DND-41 (cell line): Measurements from ENCODE around the gene STX1B.

Experiments used
- ATAC-seq: fragments of 200-7000 bp; cut with Tn5 transposase; 3 replicates; pipeline ENCODE4 v1.9.1; 2021; ENCODE audit warnings: low read depth; ENCODE audit not compliant: insufficient read depth
- DNase-seq: peaks from one replicate; pipeline ENCODE4 v3.0.0-alpha.2; 2020
- H2AFZ ChIP-seq: 2 replicates; pipeline ENCODE4 v1.6.0; 2012; ENCODE audit warnings: low read depth, low read length
- H3K27ac ChIP-seq: 2 replicates; pipeline ENCODE4 v1.5.1; 2012; ENCODE audit warnings: low read length, inconsistent platforms
- H3K27me3 ChIP-seq: fragments of 200-600 bp; sonication (generic); 2 replicates; pipeline ENCODE4 v1.6.0; 2012; ENCODE audit warnings: low read length, mild to moderate bottlenecking, inconsistent platforms; ENCODE audit not compliant: insufficient read depth, poor library complexity
- H3K36me3 ChIP-seq: 2 replicates; pipeline ENCODE4 v1.5.1; 2012; ENCODE audit warnings: low read length, inconsistent platforms; ENCODE audit not compliant: insufficient read depth
- H3K4me1 ChIP-seq: 2 replicates; pipeline ENCODE4 v1.5.1; 2012; ENCODE audit warnings: mild to moderate bottlenecking, low read length; ENCODE audit not compliant: insufficient read depth
- H3K4me2 ChIP-seq: 2 replicates; pipeline ENCODE4 v1.6.0; 2012; ENCODE audit warnings: mild to moderate bottlenecking, moderate library complexity, low read length, inconsistent platforms; ENCODE audit not compliant: insufficient read depth
- H3K4me3 ChIP-seq, 2 experiments: fragments of 200-600 bp in 1 of 2; shearing (Covaris generic) in 1 of 2; 2 replicates each; pipeline ENCODE4 v1.5.1; 2012 to 2016; ENCODE audit warnings: inconsistent platforms in 2 of 2, low read length in 2 of 2, mild to moderate bottlenecking in 2 of 2, low read depth in 1 of 2, moderate library complexity in 1 of 2
- H3K79me2 ChIP-seq: 2 replicates; pipeline ENCODE4 v1.6.0; 2012; ENCODE audit warnings: low read length, inconsistent platforms; ENCODE audit not compliant: insufficient read depth
- H3K9ac ChIP-seq: 2 replicates; pipeline ENCODE4 v1.6.0; 2012; ENCODE audit warnings: low read depth, mild to moderate bottlenecking, inconsistent platforms, low read length, moderate library complexity
- H3K9me3 ChIP-seq: 2 replicates; pipeline ENCODE4 v1.5.1; 2012; ENCODE audit warnings: low read length, moderate library complexity, mild to moderate bottlenecking, inconsistent platforms; ENCODE audit not compliant: insufficient read depth, severe bottlenecking
- H4K20me1 ChIP-seq: 2 replicates; pipeline ENCODE4 v1.6.0; 2012; ENCODE audit warnings: low read length; ENCODE audit not compliant: insufficient read depth
- CTCF ChIP-seq: IDR thresholded peaks from 2 replicates; pipeline ENCODE4 v1.5.1; 2012; ENCODE audit warnings: borderline replicate concordance, low read length, moderate library complexity, mild to moderate bottlenecking; ENCODE audit not compliant: poor library complexity, severe bottlenecking; ENCODE audit errors: extremely low read depth
- EZH2 ChIP-seq: IDR thresholded peaks from 3 replicates; pipeline ENCODE4 v1.6.1; 2012; ENCODE audit warnings: borderline replicate concordance, low read depth, mild to moderate bottlenecking, moderate library complexity, low read length, inconsistent platforms; ENCODE audit not compliant: severe bottlenecking

Gene STX1B

GRCh38 chr16:30989469-30990047 lies 20.9 kb downstream of the STX1B start:
- Histone ChIP-seq H3K4me3 (no peak overlapping the region), H3K4me2 (no peak overlapping the region), H3K27ac (no peak overlapping the region), H3K79me2 (no peaks in the 10 kb centered on the region), H4K20me1 (no peaks in the 10 kb centered on the region), H3K36me3 (peaks cover 15% of the 10 kb centered on the region), H2AFZ (no peak overlapping the region), H3K9me3 (no peaks in the 10 kb centered on the region), H3K4me1 (no peaks in the 10 kb centered on the region), H3K9ac (no peak overlapping the region), H3K27me3 (no peaks in the 10 kb centered on the region)
- TF ChIP-seq CTCF, result no peak
- no peak for TF ChIP-seq EZH2
- no peak for ATAC-seq
- no peak for DNase-seq

- H2AFZ ChIP-seq, result no peak overlapping the region
- H3K79me2 ChIP-seq, result no peaks in the 10 kb centered on the region
- TF ChIP-seq CTCF (no peak), EZH2 (no peak)
- no peak overlapping the region for H3K4me2 ChIP-seq
- no peaks in the 10 kb centered on the region for H3K9me3 ChIP-seq
- no peak overlapping the region for H3K9ac ChIP-seq
- no peak overlapping the region for H3K27ac ChIP-seq
- H3K36me3 ChIP-seq, result peaks cover 34% of the 10 kb centered on the region
- no peak overlapping the region for H3K4me3 ChIP-seq
- no peaks in the 10 kb centered on the region for H3K27me3 ChIP-seq
- peaks cover 4% of the 10 kb centered on the region; the same call in 1 of the 2 replicates for H4K20me1 ChIP-seq
- ATAC-seq (no peak), DNase-seq (no peak)
- H3K4me1 ChIP-seq, result no peaks in the 10 kb centered on the region
Measured at GRCh38 chr16:30987581-30988190, 22.8 kb downstream of the STX1B start.

- no peak for DNase-seq
- no peak overlapping the region for H3K27ac ChIP-seq
- no peak for ATAC-seq
- no peak overlapping the region for H3K9ac ChIP-seq
- no peak overlapping the region for H2AFZ ChIP-seq
- peaks cover 4% of the 10 kb centered on the region; the same call in 1 of the 2 replicates for H4K20me1 ChIP-seq
- TF ChIP-seq EZH2, result no peak
- peak; percentile 3 for TF ChIP-seq CTCF
- H3K9me3 ChIP-seq, result no peaks in the 10 kb centered on the region
- H3K4me1 ChIP-seq, result no peaks in the 10 kb centered on the region
- H3K79me2 ChIP-seq, result no peaks in the 10 kb centered on the region
- no peak overlapping the region for H3K4me3 ChIP-seq
- H3K27me3 ChIP-seq, result no peaks in the 10 kb centered on the region
- no peak overlapping the region for H3K4me2 ChIP-seq
- H3K36me3 ChIP-seq, result peaks cover 44% of the 10 kb centered on the region
Measured at GRCh38 chr16:30986129-30986991, 24.1 kb downstream of the STX1B start.
